GM19455 (cell line): ENCODE results near the gene MMP24OS.

Experiments
- ATAC-seq: cut with Tn5 transposase; IDR thresholded peaks from one replicate; pipeline ENCODE4 v1.9.1; 2021; ENCODE audit not compliant: unreplicated experiment

MMP24OS gene

DNA sequence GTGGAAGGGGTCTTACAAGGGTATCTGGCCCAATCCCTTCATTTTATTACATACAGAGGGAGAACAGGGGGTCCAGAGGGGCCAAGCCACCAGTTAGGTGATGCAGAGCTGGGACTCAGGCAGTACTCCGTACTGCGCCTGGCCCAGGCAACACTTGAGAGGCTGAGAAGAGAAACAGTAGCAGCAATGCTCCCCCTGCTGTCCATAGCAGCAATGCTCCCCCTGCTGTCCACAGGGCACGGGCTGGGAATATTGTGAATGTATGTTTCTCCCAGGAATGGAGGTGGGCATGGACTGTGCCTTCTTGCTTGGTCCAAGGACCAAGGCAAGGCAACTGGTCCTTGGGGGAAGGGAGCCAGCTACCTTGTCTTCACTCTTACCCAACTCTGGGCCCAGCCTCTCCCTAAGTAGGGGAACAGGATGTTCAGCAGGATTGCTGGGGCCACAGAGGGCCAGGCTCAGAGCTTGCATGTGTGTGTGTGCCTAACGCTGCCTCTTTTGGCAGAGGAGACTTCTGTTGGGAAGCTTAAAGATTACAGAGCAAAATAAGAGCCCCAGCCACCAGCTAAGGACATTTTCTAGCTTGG lies 29.1 kb upstream of the MMP24OS start:
- no peak for ATAC-seq

DNA sequence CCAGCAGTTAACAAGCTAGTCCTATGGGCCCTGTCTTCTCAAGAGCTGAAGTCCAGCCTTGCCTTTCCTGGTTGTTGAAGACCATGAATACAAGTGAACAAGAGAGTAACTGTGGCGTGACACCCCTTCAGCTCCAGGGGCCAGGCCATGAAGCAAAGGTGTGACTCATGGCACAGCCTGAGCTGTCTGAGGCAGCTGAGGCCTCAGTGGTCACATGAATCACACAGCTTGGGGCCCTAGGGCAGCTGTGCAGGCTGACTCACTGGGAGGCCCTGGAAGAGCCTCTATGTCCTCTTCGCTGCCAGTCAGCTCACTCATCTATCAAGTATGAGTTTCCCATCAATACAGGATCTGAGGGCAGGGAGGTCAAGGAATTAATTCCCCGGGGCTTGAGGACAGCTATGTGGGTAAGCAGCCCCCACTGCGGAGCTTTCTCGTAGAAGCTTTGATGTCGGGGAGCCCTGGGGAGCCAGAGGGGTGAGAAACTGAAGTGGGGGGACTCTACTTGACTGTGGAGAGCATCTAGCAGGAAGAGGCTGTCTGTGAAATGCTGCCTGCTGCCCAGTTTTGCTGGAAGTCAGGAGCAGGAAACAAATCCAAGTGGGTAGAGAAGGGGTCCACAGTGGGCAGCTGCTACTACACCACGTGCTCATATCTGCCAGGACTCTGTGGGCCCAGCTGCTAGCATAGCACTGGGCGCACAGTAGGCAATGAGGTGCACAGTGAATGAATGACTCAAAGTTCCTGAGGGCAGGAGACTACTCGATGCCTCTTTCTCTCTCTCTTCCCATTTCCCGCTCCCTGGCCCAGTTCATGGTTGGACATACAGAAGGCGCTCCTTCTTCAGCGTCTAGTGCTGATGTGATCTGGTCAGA lies 28.0 kb upstream of the MMP24OS start:
- ATAC-seq: no peak

DNA sequence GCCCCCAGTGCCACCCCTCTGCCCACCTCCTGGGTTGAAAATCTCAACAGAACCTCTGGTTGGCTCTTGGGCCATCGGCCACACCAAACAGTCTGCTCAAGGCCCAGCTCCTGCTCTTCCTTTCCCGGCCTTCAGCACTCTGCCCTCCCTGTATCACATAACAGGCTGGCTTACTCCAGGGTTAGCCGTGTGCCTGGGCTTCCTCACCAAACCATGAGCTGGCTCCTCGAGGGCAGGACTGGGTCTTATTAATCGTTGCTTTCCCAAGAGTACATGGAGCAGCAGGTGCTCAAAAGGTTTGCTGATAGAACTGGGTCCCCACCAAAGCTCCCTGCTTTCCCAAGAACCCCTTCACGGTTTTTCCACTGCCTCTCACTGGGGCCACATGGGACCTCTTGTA lies 27.0 kb upstream of the MMP24OS start:
- no peak for ATAC-seq

DNA sequence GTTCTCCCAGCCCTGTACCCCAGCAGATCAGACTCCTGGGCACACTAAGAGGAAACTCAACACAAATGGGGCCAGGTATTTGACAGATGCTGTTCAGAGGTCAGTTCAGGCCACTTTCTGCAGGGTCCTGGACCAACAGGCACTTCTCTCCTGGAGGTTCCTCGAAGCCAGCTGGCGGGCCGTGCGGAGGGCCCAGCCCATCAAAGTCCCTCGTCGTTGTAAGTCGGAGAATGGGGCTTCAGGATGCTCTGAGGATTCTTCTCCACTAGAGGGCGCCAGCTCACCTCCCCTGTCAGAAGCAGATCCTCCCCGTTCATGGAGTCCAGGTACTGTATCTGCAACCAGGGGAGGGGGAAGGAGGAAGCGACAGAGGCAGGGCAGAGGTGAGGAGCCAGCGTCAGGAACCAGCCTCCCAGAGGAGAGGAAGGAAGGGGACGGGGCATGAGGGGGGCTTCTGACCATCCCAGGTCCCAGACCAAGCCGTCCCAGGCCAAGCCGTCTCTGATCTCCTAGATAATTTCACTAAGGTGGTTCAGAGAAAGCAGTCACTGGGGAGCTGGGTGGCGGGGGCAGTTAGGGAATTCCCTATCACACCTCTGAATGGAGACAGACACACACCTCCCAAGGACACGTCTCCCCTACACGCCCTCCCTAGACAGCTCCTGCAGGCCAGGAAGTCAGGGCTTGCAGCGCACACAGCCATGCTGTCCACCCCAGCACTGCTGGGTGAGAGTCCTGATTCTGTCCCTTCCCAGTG lies 26.0 kb upstream of the MMP24OS start:
- ATAC-seq: no peak

DNA sequence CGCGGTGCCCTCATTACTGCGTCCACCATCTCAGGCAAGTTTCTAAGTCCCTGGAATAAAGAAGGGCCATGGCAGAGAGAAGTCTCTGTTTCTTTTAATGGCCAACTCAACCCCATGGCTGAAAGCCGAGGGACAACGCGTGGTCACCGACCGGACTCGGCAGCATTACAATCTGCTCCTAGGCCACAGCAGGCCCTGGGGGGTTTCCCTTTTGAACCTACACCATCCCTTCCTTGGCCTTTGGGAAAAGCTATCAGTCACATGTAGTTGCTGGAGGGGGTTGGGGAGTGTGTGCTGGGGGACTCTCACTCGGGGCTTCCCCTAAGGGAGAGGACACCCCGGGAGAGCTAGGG lies 25.4 kb upstream of the MMP24OS start:
- ATAC-seq: no peak

DNA sequence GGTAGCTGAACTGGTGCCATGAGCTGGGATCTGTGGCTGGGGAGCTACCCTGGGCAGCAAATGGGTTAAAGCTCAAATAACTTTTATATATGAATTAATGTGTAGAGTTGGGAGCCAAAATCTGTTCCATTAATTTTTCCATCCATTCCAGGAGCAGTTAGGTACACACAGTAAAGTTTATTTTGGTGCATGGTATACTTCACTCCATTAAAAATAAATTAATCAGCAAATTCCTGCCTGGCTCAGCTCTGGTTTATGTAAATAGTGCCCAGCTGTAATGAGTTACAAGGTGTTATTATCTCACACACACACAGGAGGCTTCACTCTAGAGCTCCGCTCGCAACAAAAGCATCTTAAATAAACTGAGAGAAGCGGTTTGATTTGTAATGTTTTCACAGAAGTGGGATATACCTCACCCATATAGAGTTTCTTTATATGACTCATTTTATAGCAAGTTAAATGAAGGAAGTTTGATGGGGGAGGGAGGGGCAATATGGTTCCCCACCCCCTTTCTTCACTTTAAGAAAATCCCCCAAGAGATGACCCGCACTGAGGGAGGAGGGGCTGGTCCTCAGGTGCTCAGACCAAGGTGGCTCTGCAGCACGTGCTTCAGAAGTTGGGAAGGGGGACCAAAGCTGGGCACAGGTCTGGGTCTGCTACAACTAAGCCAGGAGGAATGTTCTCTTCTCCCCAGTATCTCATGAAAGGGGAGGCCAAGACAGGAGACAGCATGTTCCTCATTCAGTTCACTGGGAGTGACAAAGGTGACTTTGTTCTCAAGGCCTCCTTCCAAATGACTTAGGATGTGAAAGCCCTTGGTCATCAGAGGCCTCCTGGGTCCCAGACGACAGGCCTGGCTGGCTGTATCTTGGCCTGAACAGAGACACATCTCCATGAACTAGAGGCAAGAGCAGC lies 24.8 kb upstream of the MMP24OS start:
- ATAC-seq: no peak

DNA sequence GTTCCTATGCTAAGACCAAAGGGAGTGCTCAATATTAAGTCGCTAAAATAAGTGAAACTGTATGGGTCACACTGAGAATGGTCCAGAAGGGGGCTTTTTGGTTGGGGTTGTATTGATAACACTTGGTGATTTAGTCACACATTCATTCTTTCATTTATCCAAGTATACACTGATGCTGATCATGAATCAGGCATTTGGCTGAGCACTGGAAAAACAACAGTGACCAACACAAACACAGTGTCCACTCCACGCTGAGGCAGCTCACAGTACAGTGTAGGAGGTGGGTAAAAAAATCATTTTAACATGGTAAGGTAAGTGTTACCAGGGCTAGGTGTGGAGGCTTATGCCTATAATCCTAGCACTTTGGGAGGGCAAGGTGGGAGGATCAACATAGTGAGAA lies 23.5 kb upstream of the MMP24OS start:
- ATAC-seq: no peak

DNA sequence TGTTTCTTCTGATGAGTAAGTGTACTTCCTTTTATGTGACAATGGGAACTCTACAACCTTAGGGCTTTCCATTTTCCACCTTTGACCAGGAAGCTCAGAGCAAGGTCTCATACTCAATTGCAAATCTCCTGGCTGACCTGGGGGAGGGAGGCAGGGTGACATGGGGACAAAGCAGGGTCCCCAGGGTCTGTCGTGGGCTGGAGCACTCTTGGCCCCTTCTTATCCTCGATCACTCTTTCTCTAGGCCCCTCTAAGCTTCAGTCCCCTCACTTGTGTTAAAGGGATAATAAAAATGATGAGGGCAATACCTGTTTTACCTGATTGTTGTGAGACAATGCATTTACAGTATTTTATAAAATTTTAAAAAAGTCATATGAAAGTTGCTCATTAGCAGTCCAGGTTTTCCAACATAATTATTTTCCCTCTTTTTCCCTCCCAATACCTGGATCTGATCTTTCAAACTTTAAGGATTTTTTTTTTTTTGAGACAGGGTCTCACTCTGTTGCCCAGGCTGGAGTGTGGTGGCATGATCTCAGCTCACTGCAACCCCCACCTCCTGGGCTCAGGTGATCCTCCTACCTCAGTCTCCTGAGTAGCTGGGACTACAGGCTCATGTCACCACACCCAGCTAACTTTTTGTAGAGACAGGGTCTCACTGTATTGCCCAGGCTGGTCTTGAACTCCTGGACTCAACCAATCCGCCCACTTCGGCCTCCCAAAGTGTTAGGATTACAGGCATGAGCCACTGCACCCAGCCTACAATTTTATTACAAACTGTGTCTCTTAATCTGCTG lies 22.7 kb upstream of the MMP24OS start:
- ATAC-seq: no peak

DNA sequence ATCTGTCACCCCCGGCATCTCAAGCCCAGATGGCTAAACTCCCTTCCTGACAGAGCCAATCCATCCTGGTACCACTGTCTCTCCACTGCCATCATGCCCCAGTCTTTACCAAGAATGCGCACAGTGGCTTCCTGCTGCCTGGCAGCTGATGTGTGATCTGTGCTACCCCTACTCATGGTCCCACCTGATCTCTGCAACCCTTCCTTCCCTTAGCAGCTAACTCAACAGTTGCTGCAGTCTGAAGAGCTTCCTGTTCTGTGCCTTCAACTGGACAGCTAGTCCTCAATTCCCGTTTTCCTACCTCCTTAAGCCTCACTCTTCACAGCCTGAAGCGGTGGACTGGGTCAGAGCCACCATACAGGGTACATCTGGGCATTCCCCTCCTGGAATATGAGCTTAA lies 21.9 kb upstream of the MMP24OS start:
- ATAC-seq: no peak

DNA sequence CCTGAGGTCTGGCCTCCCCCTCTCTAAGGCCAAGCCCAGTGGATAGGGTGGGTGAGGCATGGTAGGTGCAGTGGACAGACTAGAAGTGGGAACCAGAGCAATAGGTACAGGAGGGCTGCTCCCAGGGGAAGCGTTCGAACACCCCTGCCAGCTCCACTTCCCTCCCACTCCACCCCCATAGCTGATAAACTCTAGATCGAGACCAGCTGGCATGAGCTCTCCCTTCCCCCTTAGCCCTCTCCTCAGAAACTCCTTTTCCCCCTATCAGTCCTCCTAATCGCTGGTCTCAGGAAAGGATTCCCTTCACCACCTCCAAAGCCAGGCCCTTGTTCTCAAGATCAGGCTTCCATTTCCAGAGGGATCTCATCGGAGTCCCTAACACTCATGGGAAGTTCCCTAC lies 20.3 kb upstream of the MMP24OS start:
- ATAC-seq: no peak

DNA sequence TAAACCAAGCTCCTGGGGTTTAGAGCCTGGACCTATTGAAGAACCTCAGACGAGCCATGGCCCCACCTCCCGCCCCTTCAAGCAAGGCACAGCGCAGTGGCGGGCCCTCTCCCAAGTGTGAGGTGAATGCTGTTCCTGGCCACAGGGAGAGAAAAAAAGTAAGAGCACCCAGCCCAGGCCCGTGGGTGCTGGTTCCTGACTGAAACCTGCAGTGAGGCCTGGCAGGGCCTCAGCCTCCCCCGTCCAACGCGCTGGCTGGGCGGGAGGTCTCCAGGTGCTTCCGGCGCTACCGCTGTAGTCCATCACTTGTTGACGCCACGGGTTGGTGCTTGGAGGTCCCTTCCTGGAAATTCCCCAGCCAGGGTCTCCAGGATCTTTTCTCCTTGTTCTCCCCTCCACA lies 19.8 kb upstream of the MMP24OS start:
- no peak for ATAC-seq

DNA sequence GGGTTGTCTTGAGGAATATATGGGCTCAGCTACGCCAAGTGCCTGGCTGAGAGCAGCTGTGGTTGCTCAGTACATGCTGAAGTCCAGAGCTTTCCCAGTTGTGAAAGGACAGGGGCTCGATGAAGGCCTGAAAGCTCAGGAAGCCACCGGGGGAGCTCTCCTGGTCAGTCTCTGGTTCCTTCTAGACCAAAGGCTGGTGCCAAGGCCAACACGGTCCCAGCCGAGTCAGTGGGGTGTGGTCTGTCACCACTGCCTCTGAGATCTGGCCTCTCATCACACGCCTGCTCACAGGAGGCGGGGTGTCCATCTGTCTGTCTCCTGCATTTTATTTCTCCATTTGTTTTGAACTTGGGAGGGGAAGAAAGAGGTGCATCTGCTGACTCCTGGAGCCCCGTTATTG lies 19.2 kb upstream of the MMP24OS start:
- ATAC-seq: no peak

DNA sequence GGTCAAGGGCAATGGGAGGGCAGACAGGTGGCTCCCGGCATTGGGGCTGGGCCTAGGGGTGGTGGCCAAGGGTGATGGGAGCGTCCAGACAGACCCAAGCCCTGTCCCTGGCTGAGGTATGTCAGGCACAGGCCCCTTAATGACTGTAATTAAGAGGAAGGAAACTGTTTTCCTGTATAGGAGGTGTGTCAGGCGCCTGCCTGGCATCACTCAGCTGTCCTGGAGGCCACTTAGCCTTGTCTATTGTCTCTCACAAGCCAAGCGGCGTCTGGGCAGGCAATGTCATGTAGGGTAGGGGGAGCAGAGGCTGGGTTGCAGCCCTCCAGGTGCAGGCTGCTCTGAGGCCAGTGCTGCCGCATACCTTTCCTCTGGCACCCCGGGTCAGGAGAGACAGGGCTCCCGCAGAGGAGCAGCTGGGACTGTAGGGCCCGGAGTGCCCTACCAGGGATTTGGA lies 18.2 kb upstream of the MMP24OS start:
- ATAC-seq: no peak

DNA sequence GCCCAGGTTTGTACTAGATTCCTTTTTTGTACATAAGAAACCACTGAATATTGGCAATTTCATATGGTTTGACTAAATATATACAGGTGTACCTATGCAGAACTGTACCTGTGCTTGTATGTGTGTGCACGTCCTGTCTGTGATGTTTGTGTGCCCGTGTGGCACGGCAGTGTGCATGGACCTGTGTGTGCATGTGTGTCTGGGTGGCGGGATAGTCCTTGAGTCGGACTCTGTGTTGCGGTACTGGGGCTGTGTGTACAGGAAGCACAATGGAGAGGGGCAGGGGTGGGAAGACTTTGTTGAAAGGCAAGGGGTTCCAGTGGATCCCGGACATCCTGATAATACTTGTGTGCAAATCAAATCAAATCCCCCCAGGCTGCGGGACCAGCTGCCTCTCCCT lies 17.8 kb upstream of the MMP24OS start:
- no peak for ATAC-seq

DNA sequence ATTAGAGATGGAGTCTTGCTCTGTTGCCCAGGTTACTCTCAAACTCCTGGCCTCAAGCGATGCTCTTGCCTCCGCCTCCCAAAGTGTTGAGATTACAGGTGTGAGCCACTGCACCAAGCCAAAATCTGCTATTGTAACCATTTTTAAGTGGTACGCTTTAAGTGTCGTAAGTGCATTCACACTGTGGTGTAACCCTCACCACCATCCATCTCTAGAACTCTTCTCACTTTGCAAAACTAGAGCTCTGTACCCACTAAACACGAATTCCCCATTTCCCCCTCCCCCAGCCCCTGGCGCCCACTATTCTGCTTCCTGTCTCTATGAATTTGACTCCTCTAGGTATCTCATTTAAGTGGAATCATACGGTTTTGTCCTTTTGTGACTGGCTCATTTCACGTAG lies 17.1 kb upstream of the MMP24OS start:
- no peak for ATAC-seq

DNA sequence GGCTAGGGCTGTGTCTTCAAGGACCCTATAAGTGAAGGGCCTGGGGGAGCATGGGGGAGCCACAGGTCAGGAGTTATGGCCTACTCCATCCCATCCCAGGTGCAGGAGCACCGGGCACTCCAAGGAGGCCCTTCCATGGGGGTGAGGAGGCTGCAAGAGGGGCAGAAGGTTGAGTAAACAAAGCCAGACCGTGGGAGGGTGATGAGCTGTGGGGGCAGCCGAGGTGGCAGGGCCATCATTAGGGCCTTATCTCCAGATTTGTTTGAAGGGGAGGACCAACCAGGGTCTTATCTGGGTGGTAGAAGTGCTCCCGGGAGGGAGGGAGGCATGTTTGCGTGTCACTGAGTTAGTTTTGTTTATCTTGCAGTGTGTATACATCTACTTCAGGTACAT lies 16.4 kb upstream of the MMP24OS start:
- ATAC-seq: no peak

DNA sequence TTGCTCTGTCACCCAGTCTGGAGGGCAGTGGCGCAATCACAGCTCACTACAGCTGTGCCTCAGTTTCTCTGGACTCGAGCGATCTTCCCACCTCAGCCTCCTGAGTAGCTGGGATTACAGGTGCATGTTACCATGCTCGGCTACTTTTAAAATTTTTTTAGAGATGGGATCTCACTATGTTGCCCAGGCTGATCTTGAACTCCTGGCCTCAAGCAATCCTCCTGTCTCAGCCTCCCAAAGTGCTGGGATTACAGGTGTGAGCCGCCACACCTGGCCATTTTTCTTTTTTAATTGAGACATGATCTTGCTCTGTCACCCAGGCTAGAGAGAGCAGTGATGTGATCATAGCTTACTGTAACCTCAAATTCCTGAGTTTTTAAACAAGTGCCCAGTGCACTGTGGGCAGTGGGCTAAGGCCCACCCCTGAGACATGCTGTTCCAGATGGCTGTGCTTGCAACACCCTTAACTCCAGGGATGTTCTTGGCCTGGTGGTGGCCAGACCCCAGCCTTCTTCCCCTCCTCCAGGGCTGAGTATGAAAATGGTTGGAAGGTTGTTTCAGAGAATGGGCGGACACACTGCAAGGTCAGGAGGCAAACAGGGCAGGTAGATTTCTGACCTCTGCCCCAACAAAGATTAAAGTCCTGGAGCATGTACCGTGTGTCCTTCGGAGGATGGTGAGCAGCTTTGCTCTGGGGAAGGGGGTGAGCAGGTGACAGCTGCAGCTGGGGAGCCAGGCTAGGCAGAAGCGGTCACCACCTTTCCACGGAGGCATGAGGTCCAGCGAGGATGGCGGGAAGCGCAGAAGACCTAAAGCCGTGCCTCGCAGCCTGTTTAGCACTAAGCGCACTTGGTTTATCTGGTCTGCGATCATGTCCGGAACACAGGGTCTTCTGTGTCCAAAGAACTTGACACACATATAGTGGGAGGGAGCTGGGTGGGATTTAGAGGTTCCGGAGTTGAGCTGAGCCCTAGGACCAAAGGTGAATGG lies 15.7 kb upstream of the MMP24OS start:
- ATAC-seq: no peak

DNA sequence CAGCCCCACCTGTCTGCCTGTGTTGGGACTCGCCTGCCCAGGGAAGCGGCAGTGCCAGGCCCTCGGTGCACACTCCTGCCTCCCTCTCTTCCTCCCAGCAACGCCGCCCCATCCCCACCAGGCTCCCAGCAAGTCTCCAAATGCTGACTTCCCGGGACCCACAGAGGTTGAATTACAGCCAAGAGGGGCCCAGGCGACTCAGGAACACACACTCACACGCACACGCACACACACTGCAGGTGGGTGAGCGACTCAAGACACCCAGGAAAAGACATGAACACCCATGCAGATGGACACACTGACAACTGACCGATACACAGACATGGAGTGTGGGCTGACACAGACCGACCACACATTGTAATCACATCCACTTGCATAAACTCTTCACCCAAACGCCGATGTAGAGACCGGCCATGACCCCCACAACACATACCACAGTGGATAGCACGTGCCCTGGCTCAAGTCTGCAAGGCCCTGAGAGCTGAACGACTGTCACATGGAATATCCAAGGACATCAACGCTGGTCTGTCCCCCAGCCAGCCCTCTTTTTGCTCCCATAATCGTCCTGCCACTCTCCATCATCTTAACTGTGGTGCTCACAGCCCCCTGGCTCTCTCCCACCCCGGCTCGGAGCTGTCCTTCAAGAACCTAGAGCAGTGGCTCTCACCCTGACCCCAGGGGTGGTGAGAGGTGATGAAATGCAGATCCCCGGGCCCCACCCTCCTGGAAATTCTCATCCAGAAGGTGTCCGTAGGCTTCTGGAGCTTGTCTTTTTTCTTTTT lies 14.8 kb upstream of the MMP24OS start:
- no peak for ATAC-seq
